ENCODE data around the gene REEP6. TPM values are rescaled to one million over a fixed set of nuclear protein-coding genes. Genes with fewer than 3 reads are reported as not detected.
"Not testable (repeated sequence)": the region's sequence is repeated elsewhere in the genome, so short reads cannot be mapped to it uniquely, and the experiment has no call there.

Gene REEP6
- total RNA-seq, 1 donor from 2014 or later, result 21.5 TPM

- H3K27me3 Mint-ChIP-seq (ENCODE audit: unreplicated experiment), result peaks cover 36% of the 10 kb centered on the region
- H3K27ac Mint-ChIP-seq (ENCODE audit: unreplicated experiment), result no peak overlapping the region
- H3K36me3 Mint-ChIP-seq (ENCODE audit: unreplicated experiment), result no peaks in the 10 kb centered on the region
- DNase-seq, result no peak
- H3K4me1 Mint-ChIP-seq (ENCODE audit: low read depth, unreplicated experiment), result peaks cover 9% of the 10 kb centered on the region
- peaks cover 35% of the 10 kb centered on the region for H3K9me3 Mint-ChIP-seq (ENCODE audit: unreplicated experiment)
- no peak for TF ChIP-seq CTCF (IDR thresholded peaks at IDR 0.05; ENCODE audit: partially characterized antibody, unreplicated experiment)
- no peak overlapping the region for H3K4me3 Mint-ChIP-seq (ENCODE audit: unreplicated experiment)
These were observed 15.1 kb upstream of the REEP6 start for GRCh38 chr19:1475751-1476437.

GRCh38 chr19:1477056-1477455 lies 13.9 kb upstream of the REEP6 start:
- peaks cover 29% of the 10 kb centered on the region for H3K27me3 Mint-ChIP-seq (ENCODE audit: unreplicated experiment)
- H3K4me3 Mint-ChIP-seq (ENCODE audit: unreplicated experiment); H3K27ac Mint-ChIP-seq (ENCODE audit: unreplicated experiment); DNase-seq; H3K36me3 Mint-ChIP-seq (ENCODE audit: unreplicated experiment); H3K4me1 Mint-ChIP-seq (ENCODE audit: low read depth, unreplicated experiment): not testable (repeated sequence)
- H3K9me3 Mint-ChIP-seq (ENCODE audit: unreplicated experiment), result peaks cover 29% of the 10 kb centered on the region

- Mint-ChIP-seq H3K36me3 (ENCODE audit: unreplicated experiment) (no peaks in the 10 kb centered on the region), H3K27ac (ENCODE audit: unreplicated experiment) (peak within 1 kb of the TSS; percentile 91), H3K27me3 (ENCODE audit: unreplicated experiment) (peaks cover 18% of the 10 kb centered on the region), H3K4me3 (ENCODE audit: unreplicated experiment) (peak within 1 kb of the TSS; percentile 94), H3K9me3 (ENCODE audit: unreplicated experiment) (peaks cover 12% of the 10 kb centered on the region), H3K4me1 (ENCODE audit: low read depth, unreplicated experiment) (peaks cover 2% of the 10 kb centered on the region)
- DNase-seq, result peak; percentile 94
- TF ChIP-seq CTCF (IDR thresholded peaks at IDR 0.05; ENCODE audit: partially characterized antibody, unreplicated experiment), result no peak
These were observed 11.9 kb upstream of the REEP6 start, which contains the start of gene C19orf25 for GRCh38 chr19:1478934-1479707. Gene C19orf25 (minus strand): TSS chr19:1479215. CDS start chr19:1478903, 312 bp downstream.

GRCh38 chr19:1481224-1481892 lies 9.6 kb upstream of the REEP6 start:
- H3K36me3 Mint-ChIP-seq (ENCODE audit: unreplicated experiment), result no peaks in the 10 kb centered on the region
- H3K27me3 Mint-ChIP-seq (ENCODE audit: unreplicated experiment), result peaks cover 11% of the 10 kb centered on the region
- no peak overlapping the region for H3K4me3 Mint-ChIP-seq (ENCODE audit: unreplicated experiment)
- H3K9me3 Mint-ChIP-seq (ENCODE audit: unreplicated experiment), result peaks cover 10% of the 10 kb centered on the region
- no peak for TF ChIP-seq CTCF (IDR thresholded peaks at IDR 0.05; ENCODE audit: partially characterized antibody, unreplicated experiment)
- H3K27ac Mint-ChIP-seq (ENCODE audit: unreplicated experiment), result no peak overlapping the region
- peaks cover 2% of the 10 kb centered on the region for H3K4me1 Mint-ChIP-seq (ENCODE audit: low read depth, unreplicated experiment)
- DNase-seq, result no peak

- DNase-seq, result no peak
- Mint-ChIP-seq H3K27me3 (ENCODE audit: unreplicated experiment) (peaks cover 11% of the 10 kb centered on the region), H3K9me3 (ENCODE audit: unreplicated experiment) (peaks cover 10% of the 10 kb centered on the region), H3K27ac (ENCODE audit: unreplicated experiment) (no peak overlapping the region), H3K36me3 (ENCODE audit: unreplicated experiment) (no peaks in the 10 kb centered on the region), H3K4me1 (ENCODE audit: low read depth, unreplicated experiment) (peaks cover 2% of the 10 kb centered on the region), H3K4me3 (ENCODE audit: unreplicated experiment) (no peak overlapping the region)
- no peak for TF ChIP-seq CTCF (IDR thresholded peaks at IDR 0.05; ENCODE audit: partially characterized antibody, unreplicated experiment)
These were observed 9.1 kb upstream of the REEP6 start for GRCh38 chr19:1481893-1482360.

Data from glutamatergic neuron (in vitro differentiated cells).